ENCODE results near the gene ESYT1. TPM values are rescaled to one million over a fixed set of nuclear protein-coding genes. Genes with fewer than 3 reads are reported as not detected.

ESYT1 gene
- total and polyA plus RNA-seq, 9 of the 15 experiments (the other 6 are each of a cell fraction or from before 2014, with no cell fraction given) = 132 to 420 (median 164) TPM

- TF ChIP-seq PHF8 (IDR thresholded peaks at IDR 0.05; ENCODE audit: borderline replicate concordance, low read length) (peak; percentile 1; the same call in 1 of the 2 replicates), TAF9B (IDR thresholded peaks at IDR 0.05; ENCODE audit: partially characterized antibody) (peak; percentile 24), ZBTB33 (CRISPR knock-in tag; IDR thresholded peaks at IDR 0.05) (peak; percentile 6; the same call in 1 of the 2 replicates), HDAC1 (IDR thresholded peaks at IDR 0.05) (peak in 1 of 2 experiments; percentile 77; a peak in 2 of 4 replicates), THRB (CRISPR knock-in tag; conservative IDR thresholded peaks at IDR 0.05) (no peak), AFF4 (CRISPR knock-in tag; IDR thresholded peaks at IDR 0.05) (peak; percentile 5; the same call in 1 of the 2 replicates), RBM39 (optimal IDR thresholded peaks at IDR 0.05; ENCODE audit: low read depth, low read length) (peak; percentile 88), ZNF511 (CRISPR knock-in tag; IDR thresholded peaks at IDR 0.05) (peak; percentile 14; the same call in 1 of the 2 replicates), ZBTB9 (CRISPR knock-in tag; IDR thresholded peaks at IDR 0.05) (no peak), RAD21 (CRISPR knock-in tag; conservative IDR thresholded peaks at IDR 0.05 in 1 of 2, IDR thresholded peaks at IDR 0.05 in 1 of 2) (peak in 1 of 2 experiments; percentile 14; a peak in 1 of 4 replicates), RNF2 (IDR thresholded peaks at IDR 0.05) (0 out of 2 replicates have a peak, but pooled peaks have one; percentile 34), FOXM1 (IDR thresholded peaks at IDR 0.05; ENCODE audit: low read depth) (0 out of 2 replicates have a peak, but pooled peaks have one; percentile 11), FOXM1 (CRISPR knock-in tag; IDR thresholded peaks at IDR 0.05; ENCODE audit: low read depth) (no peak), NRF1 (conservative IDR thresholded peaks at IDR 0.05 in 1 of 2, IDR thresholded peaks at IDR 0.05 in 1 of 2) (no peak)
These were observed 23.1 kb upstream of the ESYT1 start (continued) for GRCh38 chr12:56104815-56105608.

Data from K562 (cell line).